ENCODE data around the gene FRAS1.

Gene FRAS1

DNA sequence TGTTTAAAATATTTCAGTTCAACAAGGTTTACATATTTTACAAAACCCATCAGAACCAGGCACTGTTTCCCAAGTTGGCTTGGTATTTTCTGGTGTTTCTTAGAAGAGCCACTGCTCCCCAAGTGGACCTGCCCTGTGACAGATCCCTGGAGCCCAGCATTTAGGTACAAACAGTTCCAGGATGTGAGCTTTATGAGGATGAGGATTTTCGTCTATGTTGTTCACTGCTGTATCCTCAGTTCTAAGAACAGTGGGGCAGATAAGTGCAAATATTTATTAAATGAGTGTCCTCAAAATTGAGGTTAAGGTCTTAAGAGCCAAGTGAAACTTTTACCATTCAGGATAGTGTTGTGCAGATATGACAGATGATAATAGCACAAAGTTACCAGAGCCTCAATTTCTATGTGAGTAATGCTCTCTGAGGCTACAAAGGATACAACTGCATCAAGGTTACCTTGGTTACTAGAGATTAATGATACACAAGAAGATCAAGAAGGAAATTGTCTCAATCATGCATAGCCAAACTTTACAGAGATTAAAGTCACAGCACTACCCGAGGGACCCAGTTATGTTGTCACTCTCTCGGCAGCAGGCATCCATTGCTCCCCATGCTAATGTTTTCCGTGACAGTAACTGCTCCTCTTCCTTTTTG lies 531.9 kb downstream of the FRAS1 start:
- DNase-seq (ENCODE audit: low spot score): no peak

DNA sequence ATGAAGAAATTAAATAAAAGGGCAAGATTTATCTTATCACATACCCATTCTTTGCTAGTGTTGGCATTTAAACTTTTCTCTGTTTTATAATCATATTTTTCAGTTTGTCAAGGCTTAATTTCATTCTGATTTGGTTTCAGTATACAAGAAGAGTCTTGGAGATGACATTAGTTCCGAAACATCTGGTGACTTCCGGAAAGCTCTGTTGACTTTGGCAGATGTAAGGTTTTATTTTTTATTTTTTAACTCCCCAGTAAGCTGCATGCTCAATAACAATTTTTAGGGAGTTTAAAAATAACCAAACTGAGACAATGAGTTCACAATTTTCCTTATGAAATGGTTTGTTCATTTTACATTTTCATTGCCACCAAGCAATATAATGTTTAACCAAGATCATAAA lies 534.3 kb downstream of the FRAS1 start:
- no peak for DNase-seq (ENCODE audit: low spot score)

DNA sequence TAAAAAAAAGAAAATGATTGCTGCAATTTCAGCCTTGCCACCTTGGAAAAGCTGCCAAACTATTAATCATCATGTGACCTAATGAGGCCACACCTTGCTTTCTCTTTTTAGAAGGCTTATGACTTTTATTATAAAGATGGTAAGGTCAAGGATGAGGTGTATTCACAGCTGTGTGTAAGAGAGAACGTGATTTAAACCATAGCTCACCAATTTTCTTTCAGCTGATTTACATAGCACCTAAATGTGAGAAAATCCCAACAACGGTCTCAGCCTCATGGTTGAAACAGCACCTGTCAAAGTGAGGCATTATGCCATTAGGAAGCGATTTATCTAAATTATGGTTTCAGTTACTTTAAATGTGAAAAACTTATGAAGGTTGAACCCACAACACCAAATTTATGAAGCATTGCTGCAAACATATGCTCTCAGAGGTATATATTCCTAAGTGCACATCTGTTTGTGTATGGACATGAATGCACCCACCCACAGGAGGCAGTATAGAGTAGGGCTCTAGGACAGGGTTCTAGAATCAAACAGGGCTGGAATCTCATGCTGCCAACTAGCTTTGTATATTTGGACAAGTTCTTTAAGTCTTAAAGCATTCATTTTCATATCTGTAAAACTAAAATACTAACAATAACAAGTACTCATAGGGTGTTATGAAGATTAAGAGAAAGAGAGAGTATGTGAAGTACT lies 535.1 kb downstream of the FRAS1 start:
- peak; percentile 60 for DNase-seq (ENCODE audit: low spot score)

Measured in hematopoietic multipotent progenitor cell treated with erythropoietin and hydrocortisone succinate and interleukin-3 and kit ligand, for 15 days (in vitro differentiated cells).